Astrocyte of the hippocampus (primary cell): ENCODE measurements around the gene TMEM198.
A peak's percentile ranks its signal among the peaks of the same experiment; 100 is the strongest.

ENCODE experiments used
- DNase-seq: peaks from one replicate; pipeline ENCODE4 v3.0.0; 2011; ENCODE audit warnings: low read depth, low spot score

The TMEM198 gene

GRCh38 chr2:219562049-219563020 lies 18.5 kb downstream of the TMEM198 start:
- no peak for DNase-seq

GRCh38 chr2:219563271-219563928 lies 19.6 kb downstream of the TMEM198 start:
- no peak for DNase-seq

- no peak for DNase-seq
Measured at GRCh38 chr2:219565130-219566080, 21.6 kb downstream of the TMEM198 start.

GRCh38 chr2:219566640-219567039 lies 22.8 kb downstream of the TMEM198 start:
- no peak for DNase-seq

- no peak for DNase-seq
Measured at GRCh38 chr2:219567131-219567530, 23.3 kb downstream of the TMEM198 start.

GRCh38 chr2:219567791-219568361 lies 24.0 kb downstream of the TMEM198 start:
- no peak for DNase-seq

- peak; percentile 43 for DNase-seq
Measured at GRCh38 chr2:219569041-219569440, 25.2 kb downstream of the TMEM198 start.

GRCh38 chr2:219569635-219570034 lies 25.8 kb downstream of the TMEM198 start:
- no peak for DNase-seq

GRCh38 chr2:219570194-219570923 lies 26.5 kb downstream of the TMEM198 start:
- DNase-seq = peak; percentile 72

GRCh38 chr2:219570924-219571310 lies 27.1 kb downstream of the TMEM198 start:
- DNase-seq = peak; percentile 68

GRCh38 chr2:219571311-219572236 lies 27.7 kb downstream of the TMEM198 start, which contains the start of gene OBSL1:
Gene OBSL1 (minus strand): TSS chr2:219571539. CDS start chr2:219571232, 307 bp downstream.
- DNase-seq = peak; percentile 92

GRCh38 chr2:219572237-219573001 lies 28.6 kb downstream of the TMEM198 start, which contains the start of gene INHA:
Gene INHA (plus strand): TSS chr2:219572310. CDS start chr2:219572375, 65 bp downstream.
- DNase-seq = no peak

- no peak for DNase-seq
Measured at GRCh38 chr2:219573166-219573565, 29.3 kb downstream of the TMEM198 start.

- no peak for DNase-seq
Measured at GRCh38 chr2:219574484-219575311, 30.9 kb downstream of the TMEM198 start.

- no peak for DNase-seq
Measured at GRCh38 chr2:219575566-219576504, 32.0 kb downstream of the TMEM198 start.
